PFSK-1 (cell line): ENCODE results near the gene ZNF513.

Experiments
- FOXP2 ChIP-seq: optimal IDR thresholded peaks from 2 replicates; pipeline ENCODE3; 2011; ENCODE audit warnings: borderline replicate concordance, control low read depth, inconsistent platforms; ENCODE audit not compliant: insufficient read depth; ENCODE audit errors: extremely low read length, extremely low read depth
- POLR2AphosphoS5 ChIP-seq: IDR thresholded peaks from 2 replicates; pipeline ENCODE4 v1.6.1; 2012; ENCODE audit warnings: low read depth, mild to moderate bottlenecking, control low read depth, low read length, moderate library complexity
- REST ChIP-seq, 2 experiments: IDR thresholded peaks; 2 replicates each; pipeline versions ENCODE4 v1.6.1 to v1.8.0; 2011 to 2012; ENCODE audit warnings: low read depth in 2 of 2, low read length in 2 of 2, control low read depth in 1 of 2, inconsistent platforms in 1 of 2, mild to moderate bottlenecking in 1 of 2, moderate library complexity in 1 of 2; ENCODE audit not compliant: insufficient read depth in 1 of 2
- SIN3A ChIP-seq: IDR thresholded peaks from 2 replicates; pipeline ENCODE4 v1.6.1; 2012; ENCODE audit warnings: mild to moderate bottlenecking, low read length, moderate library complexity, borderline replicate concordance; ENCODE audit not compliant: insufficient read depth
- TAF1 ChIP-seq: IDR thresholded peaks from 2 replicates; pipeline ENCODE4 v1.6.1; 2012; ENCODE audit warnings: low read length, control low read depth, borderline replicate concordance; ENCODE audit not compliant: insufficient read depth

ZNF513 gene

GRCh38 chr2:27409321-27410073, 29.0 kb upstream of the ZNF513 start, which contains the start of gene PPM1G:
PPM1G (minus strand) TSS chr2:27409591; CDS start chr2:27409422, 169 bp downstream.
- TF ChIP-seq SIN3A (peak; percentile 78; the same call in 1 of the 2 replicates), POLR2AphosphoS5 (peak; percentile 94), TAF1 (peak; percentile 94; the same call in 1 of the 2 replicates), FOXP2 (peak; percentile 50), REST (IDR thresholded peaks at IDR 0.05; ENCODE audit: insufficient read depth in 1 of 2, low read depth in 2 of 2, low read length in 2 of 2) (peak in 1 of 2 experiments; percentile 23; a peak in 1 of 4 replicates)

GRCh38 chr2:27408601-27409320, 28.2 kb upstream of the ZNF513 start:
- TF ChIP-seq POLR2AphosphoS5 (no peak), TAF1 (0 out of 2 replicates have a peak, but pooled peaks have one; percentile 33)

GRCh38 chr2:27407798-27408491, 27.4 kb upstream of the ZNF513 start:
- TF ChIP-seq POLR2AphosphoS5 (peak; percentile 46), REST (IDR thresholded peaks at IDR 0.05; ENCODE audit: insufficient read depth in 1 of 2, low read depth in 2 of 2, low read length in 2 of 2) (no peak), SIN3A (no peak), FOXP2 (no peak), TAF1 (no peak)

GRCh38 chr2:27400348-27401135, 20.0 kb upstream of the ZNF513 start:
- no peak for TF ChIP-seq SIN3A
- TF ChIP-seq POLR2AphosphoS5: no peak
- no peak for TF ChIP-seq FOXP2
- no peak for TF ChIP-seq REST (IDR thresholded peaks at IDR 0.05; ENCODE audit: insufficient read depth in 1 of 2, low read depth in 2 of 2, low read length in 2 of 2)
- no peak for TF ChIP-seq TAF1
